A204.1 (cell line): ENCODE measurements around the gene B4GALNT4.
"Not testable (repeated sequence)": the region's sequence is repeated elsewhere in the genome, so short reads cannot be mapped to it uniquely, and the experiment has no call there.

Experiments
- FAIRE-seq: peaks from 2 replicates; lab custom pipeline; 2012; peaks lifted over from hg19 to GRCh38; lab: Jason Lieb, UNC

Gene B4GALNT4

DNA sequence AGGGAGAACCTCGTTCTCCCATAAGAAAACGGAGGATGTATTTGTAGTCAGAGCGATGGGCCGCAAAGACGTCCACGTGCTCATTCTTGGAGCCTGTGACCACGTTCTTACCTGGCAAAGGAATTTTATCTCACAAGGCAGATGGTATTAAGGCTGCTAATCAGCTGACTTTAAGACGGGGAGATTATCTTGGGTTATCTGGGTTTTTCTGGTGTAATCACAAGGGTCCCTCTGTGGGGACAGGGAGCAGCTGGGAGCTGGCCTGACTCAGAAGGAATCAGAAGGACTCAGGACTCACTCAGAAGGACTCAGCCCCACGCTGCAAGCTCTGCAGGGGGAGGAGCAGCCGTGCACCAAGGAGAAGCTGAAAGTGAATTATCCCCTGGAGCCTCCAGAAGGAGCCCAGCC, 53.0 kb downstream of the B4GALNT4 start:
- no peak for FAIRE-seq

DNA sequence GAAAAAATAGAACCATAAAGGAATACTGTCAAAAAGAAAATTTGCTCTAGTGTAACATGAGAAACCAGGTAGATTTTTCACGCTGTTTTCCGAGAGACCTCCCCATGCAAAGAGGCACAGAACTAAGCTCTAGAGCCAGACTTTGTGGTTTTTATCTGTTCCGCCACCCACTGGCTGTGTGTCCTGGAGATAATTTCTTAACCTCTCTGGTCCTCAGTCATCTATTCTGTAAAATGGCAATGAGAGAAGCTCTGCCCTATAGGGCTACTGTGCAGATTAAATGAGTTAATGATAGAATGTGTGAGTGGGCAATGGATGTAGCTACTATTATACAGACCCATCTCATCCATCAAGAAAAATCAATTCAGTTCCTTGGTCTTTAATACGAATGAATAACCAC, 54.9 kb downstream of the B4GALNT4 start:
- no peak for FAIRE-seq

DNA sequence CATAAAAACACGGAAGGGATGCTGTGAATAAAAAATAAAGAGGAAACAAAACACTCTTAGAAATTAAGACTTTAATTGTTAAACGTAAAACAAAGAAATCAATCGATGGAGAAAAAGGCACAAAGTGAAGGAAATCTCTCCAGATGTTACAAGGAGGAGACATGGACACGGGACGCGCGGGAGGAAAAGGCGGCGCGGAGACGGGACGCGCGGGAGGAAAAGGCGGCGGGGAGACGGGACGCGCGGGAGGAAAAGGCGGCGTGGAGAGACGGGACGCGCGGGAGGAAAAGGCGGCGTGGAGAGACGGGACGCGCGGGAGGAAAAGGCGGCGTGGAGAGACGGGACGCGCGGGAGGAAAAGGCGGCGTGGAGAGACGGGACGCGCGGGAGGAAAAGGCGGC, 55.5 kb downstream of the B4GALNT4 start:
- not testable (repeated sequence) for FAIRE-seq

DNA sequence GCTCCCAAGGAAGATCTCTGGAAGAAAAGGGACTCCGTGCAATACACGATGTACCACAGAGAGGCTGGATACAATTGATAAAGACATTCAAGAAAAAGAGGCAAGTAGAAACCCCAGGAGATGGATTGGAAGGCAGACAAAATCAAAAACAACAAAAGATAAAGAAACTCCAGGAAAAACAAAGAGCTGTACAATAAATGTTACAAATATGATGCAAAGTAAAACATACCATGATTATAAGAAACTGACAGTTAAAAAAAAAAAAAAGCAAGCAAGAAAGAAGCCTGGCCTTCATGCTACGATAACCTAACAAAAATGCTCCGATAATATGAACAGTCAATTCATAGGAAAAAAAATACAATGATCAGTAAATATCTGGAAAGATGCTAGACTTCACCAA, 56.0 kb downstream of the B4GALNT4 start:
- FAIRE-seq = no peak

DNA sequence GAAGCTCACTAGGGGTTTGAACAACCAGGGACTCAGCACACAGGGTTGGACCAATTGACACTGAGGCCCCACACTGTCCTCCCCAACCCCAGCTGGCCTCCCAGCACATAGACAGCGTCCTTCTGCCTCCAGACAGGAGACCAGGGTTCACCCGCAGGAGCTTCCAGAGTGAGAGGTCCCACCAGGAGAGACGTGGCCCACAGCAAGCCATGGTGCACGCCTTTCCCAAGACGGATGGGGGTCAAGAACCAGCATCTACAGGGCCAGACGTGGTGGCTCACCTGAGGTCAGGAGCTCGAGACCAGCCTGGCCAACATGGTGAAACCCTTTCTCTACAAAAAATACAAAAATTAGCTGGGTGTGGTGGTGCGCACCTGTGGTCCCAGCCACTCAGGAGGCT, 57.6 kb downstream of the B4GALNT4 start:
- FAIRE-seq = no peak

DNA sequence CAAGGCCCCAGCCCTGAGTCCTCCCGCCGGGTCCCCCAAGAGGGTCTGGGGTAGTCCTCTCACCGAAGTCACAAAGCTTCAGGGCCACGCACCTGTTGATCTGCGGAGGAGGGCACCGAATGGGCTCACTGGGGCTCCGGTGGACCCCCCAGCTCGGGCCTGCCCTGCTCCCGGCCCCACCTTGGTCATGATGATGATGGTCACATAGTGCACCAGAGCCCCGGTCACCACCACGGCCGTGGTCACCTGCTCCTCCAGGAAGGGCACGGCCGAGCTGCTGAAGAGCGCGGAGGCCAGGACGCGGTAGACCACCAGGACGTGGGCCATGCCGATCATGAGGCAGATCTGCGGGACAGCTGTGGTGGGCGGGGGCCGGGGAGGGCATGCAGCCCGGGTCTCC, 59.0 kb downstream of the B4GALNT4 start:
- no peak for FAIRE-seq

DNA sequence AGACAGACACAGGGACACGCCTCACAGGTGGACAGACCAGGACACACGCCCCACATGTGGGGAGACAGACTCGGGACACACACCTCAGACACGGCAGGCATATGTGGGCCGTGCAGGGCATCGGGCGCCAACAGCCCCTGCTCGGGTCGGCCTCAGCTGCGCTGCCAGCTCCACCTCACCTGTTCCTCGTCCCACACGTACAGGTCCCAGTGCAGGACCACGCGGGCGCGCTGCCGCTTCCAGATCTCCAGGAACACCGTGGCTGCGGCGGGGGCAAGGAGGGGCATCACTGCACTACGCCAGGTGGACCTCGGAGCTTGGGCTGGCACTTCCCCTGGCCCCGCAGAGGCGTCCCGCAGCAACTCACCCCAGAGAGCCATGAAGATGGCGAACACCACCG, 60.1 kb downstream of the B4GALNT4 start:
- no peak for FAIRE-seq

DNA sequence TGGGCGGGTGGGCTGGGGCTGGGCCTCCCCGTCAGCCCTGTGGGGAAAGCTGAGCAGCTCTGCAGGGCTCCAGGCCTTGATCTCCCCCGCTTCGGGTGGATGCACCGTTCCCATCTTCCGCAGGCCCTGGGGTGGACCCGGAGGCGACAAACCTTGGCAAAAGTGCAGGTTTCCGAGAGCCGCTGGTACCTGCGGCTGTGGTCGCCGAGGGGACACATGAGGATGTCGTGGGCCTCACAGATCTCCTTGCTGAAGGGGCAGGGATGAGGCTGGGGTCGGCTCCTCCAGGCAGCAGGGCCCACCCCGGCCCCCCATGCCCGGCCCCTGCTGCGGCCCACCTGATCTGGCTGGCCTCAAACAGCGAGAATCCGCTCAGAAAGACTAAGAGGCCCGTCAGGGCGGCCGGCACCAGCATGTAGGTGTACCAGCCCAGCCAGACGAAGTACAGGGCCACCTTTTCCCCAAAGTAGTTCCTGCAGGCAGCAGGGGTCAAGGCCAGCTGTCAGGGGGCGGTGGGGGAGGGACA, 60.7 kb downstream of the B4GALNT4 start:
- no peak for FAIRE-seq
